Activated gamma-delta T cell treated with Interleukin-2 at 50 U/mL for 16 hours (primary cell): Measurements from ENCODE around the gene CALHM2.
"Not testable (repeated sequence)": the region's sequence is repeated elsewhere in the genome, so short reads cannot be mapped to it uniquely, and the experiment has no call there.

Source experiments
- DNase-seq: peaks from one replicate; pipeline ENCODE4 v3.0.0-alpha.2; 2020

Gene CALHM2

DNA sequence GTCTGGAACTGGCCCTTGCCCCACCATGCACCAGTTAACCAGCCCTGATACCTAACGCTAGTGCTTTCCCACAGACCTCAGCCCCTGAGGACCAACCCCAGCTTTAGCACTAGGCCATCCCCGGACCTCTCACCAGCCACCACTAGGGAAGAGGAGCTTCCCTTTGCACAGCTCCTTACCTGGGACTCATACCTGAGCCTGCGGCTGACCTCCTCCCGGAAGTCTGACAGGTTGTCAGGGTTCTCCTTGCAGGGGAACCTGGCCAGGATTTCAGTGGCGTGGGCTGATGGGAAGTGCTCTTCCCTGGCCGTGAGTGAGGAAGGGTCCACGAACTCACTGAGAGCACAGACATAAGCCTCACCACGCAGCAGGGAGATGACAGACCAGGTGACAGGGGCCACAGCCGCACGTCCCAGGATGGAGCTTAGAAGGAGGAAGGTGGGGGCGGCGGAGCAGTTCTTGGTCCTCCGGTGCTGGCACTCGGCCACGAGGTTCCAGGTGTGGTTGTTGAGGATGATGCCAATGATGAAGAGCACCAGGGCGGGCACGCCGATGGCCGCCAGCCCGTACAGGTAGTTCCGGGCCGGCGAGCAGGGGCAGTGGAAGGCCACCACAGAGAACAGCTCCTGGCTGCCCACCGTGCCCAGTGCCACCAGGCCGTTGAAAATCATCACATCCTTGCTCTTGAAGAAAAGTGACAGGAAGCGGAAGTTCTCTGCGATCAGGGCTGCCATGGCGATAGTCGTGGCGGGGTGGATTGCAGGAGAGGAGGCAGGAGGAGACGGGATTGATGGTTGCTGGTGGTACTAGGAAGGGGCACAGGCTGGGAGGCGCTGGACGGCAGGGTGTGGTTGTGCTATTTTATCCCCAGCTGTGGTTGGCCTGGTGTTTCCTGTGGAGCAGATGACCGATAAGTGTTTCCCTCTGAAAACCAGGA, 2.7 kb downstream of the CALHM2 start:
- no peak for DNase-seq

DNA sequence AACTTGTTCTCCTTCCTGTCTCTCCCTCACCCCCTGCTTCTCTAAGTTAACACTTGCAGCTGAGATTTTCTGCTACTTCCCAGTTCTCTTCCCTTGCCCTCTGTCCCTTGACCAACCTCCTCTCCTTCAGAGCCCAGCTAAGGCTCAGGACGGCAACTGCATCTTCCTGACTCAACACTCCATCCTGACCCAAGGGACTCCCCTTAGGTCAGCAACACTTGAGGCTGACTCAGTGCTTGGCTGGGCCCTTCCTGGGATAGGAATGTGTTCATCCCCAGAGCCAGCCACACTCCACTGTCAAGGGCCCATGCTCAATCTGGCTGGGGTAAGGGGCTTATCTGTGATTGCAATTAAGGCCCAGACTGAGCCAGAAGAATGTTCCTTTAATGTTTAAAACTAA, 3.4 kb downstream of the CALHM2 start:
- no peak for DNase-seq

DNA sequence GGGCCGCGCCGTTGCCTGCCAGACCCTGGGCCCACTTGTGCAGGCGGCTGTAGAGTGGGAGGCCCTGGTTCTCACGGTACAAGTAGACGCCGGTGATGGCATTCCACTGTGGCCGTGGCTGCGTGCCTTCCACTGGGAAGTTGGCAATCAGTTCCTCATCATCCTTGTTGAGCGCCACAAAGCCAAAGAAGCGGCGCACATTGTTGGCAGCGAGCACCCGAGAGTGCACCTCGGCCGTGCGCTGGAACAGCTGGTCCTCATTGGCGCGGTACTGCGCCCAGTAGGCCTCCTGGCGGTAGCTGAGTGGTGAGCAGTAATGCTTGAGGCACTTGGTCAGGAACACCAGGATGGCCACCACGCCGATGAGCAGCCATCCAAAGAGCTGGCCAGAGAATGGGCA, 5.0 kb downstream of the CALHM2 start:
- no peak for DNase-seq

- no peak for DNase-seq
These were observed 6.2 kb downstream of the CALHM2 start for GRCh38 chr10:103445767-103446567.

- DNase-seq = no peak
These were observed 6.8 kb downstream of the CALHM2 start for GRCh38 chr10:103445366-103445765.

GRCh38 chr10:103444478-103444877, 7.7 kb downstream of the CALHM2 start:
- DNase-seq = no peak

DNA sequence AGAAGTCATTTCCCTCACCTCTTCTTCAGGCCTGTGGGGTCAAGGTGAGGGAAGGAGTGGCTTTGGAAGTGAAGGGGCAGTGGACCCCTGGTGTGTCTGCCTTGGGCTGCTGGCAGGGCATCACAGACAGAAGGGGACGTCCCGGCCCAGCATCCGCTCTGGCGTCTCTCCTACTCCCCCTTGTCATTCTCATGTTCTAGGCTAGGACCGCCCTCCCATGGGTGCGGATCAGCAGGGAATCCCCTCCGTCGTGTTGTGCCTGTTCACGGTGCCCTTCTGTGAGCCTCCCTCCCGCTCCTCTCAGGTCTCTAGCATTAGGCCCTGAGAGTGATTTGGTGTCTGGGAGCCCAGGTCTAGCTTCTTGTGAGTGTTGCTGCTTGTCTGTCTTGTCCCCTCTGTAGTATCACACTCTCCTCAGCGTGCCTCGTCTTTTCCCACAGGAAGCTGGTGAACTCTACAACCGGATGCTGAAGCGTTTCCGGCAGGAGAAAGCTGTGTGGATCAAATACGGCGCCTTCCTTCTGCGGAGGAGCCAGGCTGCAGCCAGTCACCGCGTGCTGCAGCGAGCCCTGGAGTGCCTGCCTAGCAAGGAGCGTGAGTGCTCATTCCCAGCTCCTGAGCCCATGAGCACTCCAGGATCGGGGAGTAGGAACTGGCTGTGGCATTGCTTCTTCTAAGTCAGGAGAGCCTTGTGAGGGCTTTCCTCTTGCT, 8.5 kb downstream of the CALHM2 start:
- no peak for DNase-seq

DNA sequence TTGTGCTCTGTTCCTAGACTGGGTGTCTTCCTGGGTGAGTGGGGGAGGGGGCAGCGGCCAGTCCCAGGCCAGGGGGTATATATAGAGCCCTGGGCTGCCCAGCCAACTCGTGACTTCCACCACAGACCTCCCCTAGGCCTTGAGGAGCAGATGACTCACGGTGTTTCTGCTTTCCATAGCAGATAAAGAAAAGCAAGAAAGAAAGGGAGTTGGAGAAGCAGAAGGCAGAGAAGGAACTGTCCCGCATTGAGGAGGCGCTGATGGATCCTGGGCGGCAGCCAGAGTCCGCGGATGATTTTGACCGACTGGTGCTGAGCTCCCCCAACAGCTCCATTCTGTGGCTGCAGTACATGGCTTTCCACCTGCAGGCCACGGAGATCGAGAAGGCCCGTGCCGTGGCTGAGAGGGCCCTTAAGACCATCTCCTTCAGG, 10.1 kb downstream of the CALHM2 start:
- DNase-seq = no peak

DNA sequence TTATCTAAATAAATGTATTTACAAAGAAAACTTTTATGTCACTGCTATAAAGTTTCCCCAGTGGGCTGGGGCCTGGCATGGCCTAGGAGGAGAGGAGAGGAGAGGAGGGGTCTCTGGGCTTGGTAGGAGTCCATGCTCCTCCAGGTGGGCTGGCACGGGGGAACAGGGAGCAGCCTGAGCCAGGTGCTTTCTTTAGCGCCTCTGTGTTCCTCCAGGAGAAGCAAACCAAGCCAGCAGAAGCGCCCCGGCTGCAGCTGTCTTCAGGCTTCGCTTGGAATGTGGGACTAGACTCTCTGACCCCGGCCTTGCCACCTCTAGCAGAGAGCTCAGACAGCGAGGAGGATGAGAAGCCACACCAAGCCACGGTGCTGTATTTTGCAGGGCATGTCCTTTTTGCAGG, 10.6 kb downstream of the CALHM2 start:
- DNase-seq = no peak

GRCh38 chr10:103441206-103441605, 11.0 kb downstream of the CALHM2 start:
- DNase-seq = no peak

- DNase-seq = no peak
These were observed 11.8 kb downstream of the CALHM2 start for GRCh38 chr10:103440416-103440815.

DNA sequence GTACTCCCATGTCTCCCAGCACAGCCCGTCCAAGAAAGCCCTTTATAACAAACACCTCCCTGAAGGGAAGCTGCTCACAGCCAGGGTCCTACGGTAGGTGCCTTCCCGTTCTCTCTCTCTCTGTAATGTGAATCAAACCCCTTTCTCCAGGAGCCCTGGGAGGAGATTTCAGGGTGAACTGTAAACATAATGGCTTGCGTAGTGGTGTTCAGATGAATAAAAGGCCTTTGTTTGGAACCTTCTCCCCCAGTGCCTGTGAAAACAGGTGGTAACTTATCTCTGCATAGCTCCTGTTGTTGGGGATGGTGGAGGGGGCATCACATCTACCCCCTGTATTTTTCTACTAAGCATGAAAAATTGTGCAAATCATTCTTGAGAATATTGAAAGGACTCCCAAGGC, 12.4 kb downstream of the CALHM2 start:
- DNase-seq = no peak

GRCh38 chr10:103433858-103434257, 18.3 kb downstream of the CALHM2 start:
- no peak for DNase-seq

DNA sequence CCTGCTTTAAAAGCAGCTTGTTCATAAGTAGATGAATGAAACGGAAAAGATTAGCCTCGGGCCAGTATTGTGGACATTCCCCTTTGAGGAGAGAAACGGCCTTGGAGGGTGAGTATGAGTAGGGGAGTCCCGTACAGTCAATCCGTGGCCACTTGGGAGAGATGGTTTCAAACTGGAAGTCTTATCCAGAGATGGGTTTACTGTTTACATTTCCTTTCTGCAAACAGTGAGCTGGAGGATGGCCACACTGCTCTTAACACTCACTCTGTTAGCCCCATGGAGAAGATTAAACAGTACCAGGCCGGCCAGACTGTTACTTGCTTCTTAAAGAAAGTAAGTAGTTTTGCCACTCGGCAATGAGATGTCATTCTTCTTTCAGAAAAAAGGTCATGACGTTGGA, 20.3 kb downstream of the CALHM2 start:
- DNase-seq = no peak

DNA sequence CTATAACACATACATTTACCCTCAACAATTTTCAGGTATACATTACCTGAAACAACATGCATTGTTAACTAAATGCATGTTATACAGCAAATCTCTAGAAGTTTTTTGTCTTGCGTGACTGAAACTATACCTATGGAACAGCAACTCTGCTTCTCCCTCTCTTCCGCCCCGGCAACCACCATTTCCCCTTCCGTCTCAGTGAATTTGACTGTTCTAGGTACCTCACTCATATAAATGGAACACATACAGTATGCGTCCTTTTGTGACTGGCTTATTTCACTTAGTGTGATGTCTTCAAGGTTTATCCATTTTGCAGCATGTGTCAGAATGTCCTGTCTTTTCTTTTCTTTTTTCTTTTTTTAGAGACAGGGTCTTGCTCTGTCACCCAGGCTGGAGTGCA, 22.5 kb downstream of the CALHM2 start:
- DNase-seq = no peak

DNA sequence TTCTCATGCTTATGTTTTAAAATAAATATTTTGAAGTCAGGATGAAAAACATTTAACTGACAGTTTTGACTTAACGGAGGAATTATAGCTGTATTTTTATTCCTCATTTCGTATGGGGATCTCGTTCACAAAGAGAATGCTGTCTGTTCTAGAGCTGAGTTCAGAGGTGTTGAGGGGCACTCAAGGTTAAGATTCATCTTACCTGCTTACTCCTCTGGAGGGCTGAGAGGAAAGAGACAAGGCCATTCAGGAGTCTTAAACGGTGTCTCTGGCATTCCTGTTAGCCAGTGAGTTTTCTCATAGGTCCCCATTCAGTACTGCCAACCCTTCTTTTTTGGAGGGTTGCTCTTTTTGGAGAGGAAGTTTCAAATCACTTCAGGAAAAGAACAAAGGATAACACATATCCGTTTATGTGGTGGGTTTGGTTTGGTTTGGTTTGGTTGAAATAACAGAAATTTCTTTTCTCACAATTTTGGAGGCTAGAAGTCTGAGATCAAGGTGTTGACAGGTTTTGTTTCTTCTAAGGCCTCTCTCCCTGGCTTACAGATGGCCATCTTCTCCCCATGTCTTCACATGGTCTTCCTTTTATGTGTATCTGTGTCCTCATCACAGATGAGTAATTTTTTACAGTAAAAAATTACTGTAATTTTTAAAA, 23.1 kb downstream of the CALHM2 start:
- no peak for DNase-seq

DNA sequence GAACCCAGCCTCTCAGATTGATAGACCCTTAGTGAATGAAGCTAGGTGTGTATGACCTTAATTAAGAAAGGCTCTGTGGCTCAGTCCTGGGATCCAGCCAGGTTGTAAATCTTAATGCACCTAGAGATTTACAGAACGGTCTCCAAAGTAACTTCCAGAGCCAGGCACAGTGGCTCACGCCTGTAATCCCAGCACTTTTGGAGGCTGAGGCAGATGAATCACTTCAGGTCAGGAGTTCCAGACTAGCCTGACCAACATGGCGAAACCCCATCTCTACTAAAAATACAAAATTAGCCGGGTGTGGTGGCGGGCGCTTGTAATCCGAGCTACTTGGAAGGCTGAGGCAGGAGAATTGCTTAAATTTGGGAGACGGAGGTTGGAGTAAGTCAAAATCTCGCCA, 24.3 kb downstream of the CALHM2 start:
- no peak for DNase-seq

DNA sequence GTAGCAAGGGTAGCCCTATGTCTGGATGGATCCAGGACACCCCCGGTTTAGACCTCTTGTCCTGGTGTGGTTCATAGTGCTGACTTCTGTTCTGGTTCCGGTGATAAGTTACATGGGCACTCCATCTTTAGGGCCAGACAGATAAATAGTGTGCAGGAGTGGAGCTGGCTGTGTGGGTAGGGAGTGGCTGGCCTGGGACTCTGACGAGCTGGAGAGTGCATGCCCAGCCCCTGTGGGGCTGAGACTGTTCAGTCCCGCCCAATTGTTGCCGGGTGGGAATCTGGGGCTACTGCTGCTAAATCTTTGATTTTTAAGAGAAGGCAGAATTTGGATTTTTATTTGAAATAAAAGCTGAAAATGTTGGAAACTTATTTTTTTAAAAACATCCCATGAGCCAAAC, 28.4 kb downstream of the CALHM2 start:
- no peak for DNase-seq

DNA sequence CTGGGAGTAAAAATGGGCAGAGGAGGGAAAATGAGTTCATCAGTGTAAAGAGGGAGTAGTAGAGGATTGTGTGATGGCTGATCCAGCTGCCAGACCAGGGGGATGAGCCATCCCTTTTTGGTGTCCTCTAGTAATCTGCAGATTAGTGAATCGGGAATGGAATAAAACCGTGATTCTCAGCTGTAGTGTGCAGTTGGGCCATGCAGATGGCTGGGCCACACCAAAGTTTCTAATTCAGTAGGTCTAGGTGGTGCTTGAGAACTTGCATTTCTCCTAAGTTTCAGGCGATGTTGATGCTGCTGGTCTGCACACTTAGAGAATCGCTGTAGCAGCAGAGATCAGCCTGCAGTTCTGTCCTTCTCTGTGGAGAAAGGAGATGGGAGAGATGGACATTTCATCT, 33.1 kb downstream of the CALHM2 start:
- no peak for DNase-seq

DNA sequence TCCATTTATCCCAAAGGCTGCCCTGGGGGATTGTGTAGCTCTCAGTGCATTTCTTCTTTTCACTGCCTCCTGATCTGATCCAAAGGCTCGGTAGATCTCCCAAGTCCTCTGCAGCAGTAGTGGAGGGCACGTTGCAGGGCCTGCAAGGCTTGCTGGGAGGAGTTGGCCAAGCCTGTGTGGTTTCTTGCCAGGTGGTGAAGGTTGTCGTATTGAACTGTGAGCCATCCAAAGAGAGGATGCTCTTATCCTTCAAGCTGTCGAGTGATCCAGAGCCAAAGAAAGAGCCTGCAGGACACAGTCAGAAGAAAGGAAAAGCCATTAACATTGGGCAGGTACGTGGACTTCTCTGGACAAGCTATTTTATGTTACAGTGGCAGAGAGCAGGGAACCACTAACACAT, 34.6 kb downstream of the CALHM2 start:
- no peak for DNase-seq

GRCh38 chr10:103417148-103417469, 35.1 kb downstream of the CALHM2 start:
- not testable (repeated sequence) for DNase-seq

- peak; percentile 71 for DNase-seq
These were observed 35.6 kb downstream of the CALHM2 start for GRCh38 chr10:103416436-103417147.
